ENCODE measurements around the gene NLRP6. TPM values are rescaled to one million over a fixed set of nuclear protein-coding genes. Genes with fewer than 3 reads are reported as not detected.
"Not testable (repeated sequence)": the region's sequence is repeated elsewhere in the genome, so short reads cannot be mapped to it uniquely, and the experiment has no call there.

The NLRP6 gene
- not detected in 2 replicates for total RNA-seq (2014; rRNA removed)
- polyA plus RNA-seq (2012): not detected

GRCh38 chr11:278001-278951 lies at the start of gene NLRP6:
TSS of gene NLRP6 (plus strand) at chr11:278407. CDS start at chr11:278570, 163 bp downstream.
- no peak for DNase-seq (ENCODE audit: low read depth)

- no peak for DNase-seq (ENCODE audit: low read depth)
Observed at GRCh38 chr11:230431-230830, 47.8 kb upstream of the NLRP6 start.

GRCh38 chr11:232783-233565 lies 45.2 kb upstream of the NLRP6 start:
- DNase-seq (ENCODE audit: low read depth): no peak

- DNase-seq (ENCODE audit: low read depth): no peak
Observed at GRCh38 chr11:235180-235579, 43.0 kb upstream of the NLRP6 start.

GRCh38 chr11:235609-235996 lies 42.6 kb upstream of the NLRP6 start:
- DNase-seq (ENCODE audit: low read depth): no peak

- DNase-seq (ENCODE audit: low read depth): peak; percentile 72
Observed at GRCh38 chr11:235997-236773, 42.0 kb upstream of the NLRP6 start, which contains the start of gene SIRT3. TSS of gene SIRT3 (minus strand) at chr11:236342. CDS start at chr11:236328, 14 bp downstream.

- peak; percentile 77 for DNase-seq (ENCODE audit: low read depth)
Observed at GRCh38 chr11:236774-237767, 41.1 kb upstream of the NLRP6 start, which contains the start of gene PSMD13. TSS of gene PSMD13 (plus strand) at chr11:236976. CDS start at chr11:237050, 74 bp downstream.

GRCh38 chr11:238346-238745 lies 39.9 kb upstream of the NLRP6 start:
- DNase-seq (ENCODE audit: low read depth): not testable (repeated sequence)

- DNase-seq (ENCODE audit: low read depth): no peak
Observed at GRCh38 chr11:240315-240714, 37.9 kb upstream of the NLRP6 start.

- DNase-seq (ENCODE audit: low read depth): no peak
Observed at GRCh38 chr11:241634-242033, 36.6 kb upstream of the NLRP6 start.

- DNase-seq (ENCODE audit: low read depth): no peak
Observed at GRCh38 chr11:244376-244775, 33.8 kb upstream of the NLRP6 start.

GRCh38 chr11:249062-249461 lies 29.1 kb upstream of the NLRP6 start:
- no peak for DNase-seq (ENCODE audit: low read depth)

- no peak for DNase-seq (ENCODE audit: low read depth)
Observed at GRCh38 chr11:250274-250673, 27.9 kb upstream of the NLRP6 start.

GRCh38 chr11:250740-251299 lies 27.4 kb upstream of the NLRP6 start:
- DNase-seq (ENCODE audit: low read depth): peak; percentile 40

- DNase-seq (ENCODE audit: low read depth): no peak
Observed at GRCh38 chr11:251550-251949, 26.7 kb upstream of the NLRP6 start.

- DNase-seq (ENCODE audit: low read depth): no peak
Observed at GRCh38 chr11:252666-253065, 25.5 kb upstream of the NLRP6 start.

GRCh38 chr11:253160-253885 lies 24.9 kb upstream of the NLRP6 start:
- no peak for DNase-seq (ENCODE audit: low read depth)

- DNase-seq (ENCODE audit: low read depth): no peak
Observed at GRCh38 chr11:253886-254270, 24.3 kb upstream of the NLRP6 start.

GRCh38 chr11:255176-255575 lies 23.0 kb upstream of the NLRP6 start:
- no peak for DNase-seq (ENCODE audit: low read depth)
